Mesenchymal stem cell (in vitro differentiated cells and primary cell): ENCODE measurements around the gene SRSF3.
"Not testable (repeated sequence)": the region's sequence is repeated elsewhere in the genome, so short reads cannot be mapped to it uniquely, and the experiment has no call there.

Source experiments
- DNase-seq: peaks from one replicate; pipeline ENCODE4 v3.0.0-alpha.2; 2013
- H2AFZ ChIP-seq: one replicate; pipeline ENCODE4 v1.6.1; 2013; ENCODE audit warnings: low read depth, mild to moderate bottlenecking, control low read depth, inconsistent platforms, low read length, moderate library complexity
- H2AK5ac ChIP-seq: 2 replicates; pipeline ENCODE4 v1.6.1; 2013; ENCODE audit warnings: low read length, moderate library complexity, mild to moderate bottlenecking, inconsistent platforms; ENCODE audit not compliant: severe bottlenecking
- H2BK120ac ChIP-seq: one replicate; pipeline ENCODE4 v1.6.1; 2013; ENCODE audit warnings: low read depth, mild to moderate bottlenecking, inconsistent platforms, low read length, moderate library complexity
- H2BK12ac ChIP-seq, 2 experiments: one replicate each; pipeline ENCODE4 v1.6.1; 2013; ENCODE audit warnings: inconsistent platforms in 2 of 2, low read length in 2 of 2, mild to moderate bottlenecking in 2 of 2, moderate library complexity in 2 of 2, control low read depth in 1 of 2
- H2BK15ac ChIP-seq: one replicate; pipeline ENCODE4 v1.6.1; 2013; ENCODE audit warnings: mild to moderate bottlenecking, low read depth, inconsistent platforms; ENCODE audit not compliant: poor library complexity, severe bottlenecking
- H2BK5ac ChIP-seq: 2 replicates; pipeline ENCODE4 v1.6.1; 2013; ENCODE audit warnings: low read depth, mild to moderate bottlenecking, low read length, control low read depth, inconsistent platforms; ENCODE audit not compliant: poor library complexity, severe bottlenecking
- H3K14ac ChIP-seq, 2 experiments: one replicate each; pipeline ENCODE4 v1.6.1; 2013; ENCODE audit warnings: inconsistent platforms in 2 of 2, low read length in 2 of 2, control low read depth in 1 of 2, mild to moderate bottlenecking in 1 of 2, moderate library complexity in 1 of 2
- H3K18ac ChIP-seq, 2 experiments: one replicate each; pipeline ENCODE4 v1.6.1; 2013; ENCODE audit warnings: inconsistent platforms in 2 of 2, low read length in 2 of 2, control low read depth in 1 of 2, low read depth in 1 of 2, mild to moderate bottlenecking in 1 of 2
- H3K23ac ChIP-seq, 2 experiments: one replicate each; pipeline ENCODE4 v1.6.1; 2013; ENCODE audit warnings: inconsistent platforms in 2 of 2, low read length in 2 of 2, mild to moderate bottlenecking in 2 of 2, moderate library complexity in 2 of 2, control low read depth in 1 of 2
- H3K27ac ChIP-seq: 2 replicates; pipeline ENCODE4 v1.5.1; 2013; ENCODE audit warnings: mild to moderate bottlenecking, moderate library complexity, low read length, control low read depth, inconsistent platforms; ENCODE audit not compliant: poor library complexity, severe bottlenecking
- H3K27me3 ChIP-seq, 2 experiments: 2 replicates each; pipeline versions ENCODE4 v1.6.1 to v1.7.0; 2013; ENCODE audit warnings: low read length in 2 of 2, mild to moderate bottlenecking in 2 of 2, moderate library complexity in 2 of 2, control low read depth in 1 of 2, inconsistent platforms in 1 of 2; ENCODE audit not compliant: control insufficient read depth in 1 of 2, insufficient read depth in 1 of 2
- H3K36me3 ChIP-seq, 2 experiments: 2 replicates each; pipeline versions ENCODE4 v1.6.1 to v1.7.0; 2013; ENCODE audit warnings: low read length in 2 of 2, control low read depth in 1 of 2, inconsistent platforms in 1 of 2, low read depth in 1 of 2, mild to moderate bottlenecking in 1 of 2; ENCODE audit not compliant: insufficient read depth in 2 of 2, control insufficient read depth in 1 of 2
- H3K4ac ChIP-seq, 2 experiments: one replicate each; pipeline ENCODE4 v1.6.1; 2013; ENCODE audit warnings: inconsistent platforms in 2 of 2, low read length in 2 of 2, mild to moderate bottlenecking in 2 of 2, moderate library complexity in 2 of 2, control low read depth in 1 of 2, low read depth in 1 of 2
- H3K4me1 ChIP-seq: 2 replicates; pipeline ENCODE4 v1.6.1; 2013; ENCODE audit warnings: low read depth, low read length, control low read depth; ENCODE audit not compliant: control insufficient read depth, insufficient read depth
- H3K4me2 ChIP-seq: 2 replicates; pipeline ENCODE4 v1.6.1; 2013; ENCODE audit warnings: low read length, mild to moderate bottlenecking, inconsistent platforms; ENCODE audit not compliant: poor library complexity, severe bottlenecking
- H3K4me3 ChIP-seq, 2 experiments: 2 replicates each; pipeline versions ENCODE4 v1.5.1 to v1.7.0; 2013; ENCODE audit warnings: low read length in 2 of 2, mild to moderate bottlenecking in 2 of 2, control low read depth in 1 of 2, low read depth in 1 of 2; ENCODE audit not compliant: insufficient read depth in 1 of 2
- H3K79me1 ChIP-seq: replicated peaks from 2 replicates; pipeline ENCODE4 v1.6.1; 2013; ENCODE audit warnings: mild to moderate bottlenecking, control low read depth, low read length, inconsistent platforms; ENCODE audit not compliant: poor library complexity, severe bottlenecking
- H3K9ac ChIP-seq: 2 replicates; pipeline ENCODE4 v1.7.0; 2013; ENCODE audit warnings: mild to moderate bottlenecking, low read length, moderate library complexity
- H3K9me3 ChIP-seq: 2 replicates; pipeline ENCODE4 v1.7.0; 2013; ENCODE audit warnings: mild to moderate bottlenecking, low read length; ENCODE audit not compliant: control insufficient read depth
- H4K8ac ChIP-seq: one replicate; pipeline ENCODE4 v1.6.1; 2013; ENCODE audit warnings: inconsistent platforms, mild to moderate bottlenecking, low read length, moderate library complexity
- H4K91ac ChIP-seq: one replicate; pipeline ENCODE4 v1.6.1; 2013; ENCODE audit warnings: mild to moderate bottlenecking, low read length, inconsistent platforms
- WGBS: methylation state at CpG from one replicate; pipeline ENCODE4 v1.1.7; 2013; ENCODE audit warnings: mixed read lengths; 5-methylcytosine and 5-hydroxymethylcytosine counted together

SRSF3 gene

DNA sequence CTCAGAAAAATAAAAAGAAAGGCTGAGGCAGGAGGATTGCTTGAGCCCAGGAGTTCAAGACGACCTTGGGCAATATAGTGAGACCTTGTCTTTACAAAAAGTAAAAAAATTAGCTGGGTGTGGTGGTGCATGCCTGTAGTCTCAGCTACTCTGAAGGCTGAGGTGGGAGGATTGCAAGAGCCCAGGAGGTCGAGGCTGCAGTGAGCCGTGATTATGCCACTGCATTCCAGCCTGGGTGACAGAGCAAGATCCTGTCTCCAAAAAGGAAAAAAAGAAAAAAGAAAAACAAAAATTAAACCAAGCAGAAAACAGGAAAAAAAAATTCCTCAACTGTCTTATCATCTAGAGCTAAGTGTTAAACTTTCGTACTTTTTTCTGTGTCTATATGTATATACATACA lies 12.4 kb upstream of the SRSF3 start:
- Histone ChIP-seq H3K9ac (no peak overlapping the region), H3K36me3 (no peaks in the 10 kb centered on the region), H3K23ac (no peak overlapping the region), H2AFZ (no peak overlapping the region), H3K4ac (no peak overlapping the region), H2BK15ac (no peak overlapping the region), H4K8ac (no peak overlapping the region), H3K14ac (no peak overlapping the region), H3K18ac (no peak overlapping the region), H2BK5ac (no peak overlapping the region), H3K4me3 (no peak overlapping the region), H3K79me1 (peaks cover 2% of the 10 kb centered on the region), H3K4me2 (no peak overlapping the region), H4K91ac (no peak overlapping the region), H2BK12ac (no peak overlapping the region), H3K9me3 (no peaks in the 10 kb centered on the region), H3K27ac (no peak overlapping the region), H2AK5ac (no peak overlapping the region), H2BK120ac (no peak overlapping the region), H3K4me1 (peaks cover 13% of the 10 kb centered on the region), H3K27me3 (no peaks in the 10 kb centered on the region)
- WGBS: 85% methylated on average over 2 of the region's 4 CpGs
- no peak for DNase-seq

DNA sequence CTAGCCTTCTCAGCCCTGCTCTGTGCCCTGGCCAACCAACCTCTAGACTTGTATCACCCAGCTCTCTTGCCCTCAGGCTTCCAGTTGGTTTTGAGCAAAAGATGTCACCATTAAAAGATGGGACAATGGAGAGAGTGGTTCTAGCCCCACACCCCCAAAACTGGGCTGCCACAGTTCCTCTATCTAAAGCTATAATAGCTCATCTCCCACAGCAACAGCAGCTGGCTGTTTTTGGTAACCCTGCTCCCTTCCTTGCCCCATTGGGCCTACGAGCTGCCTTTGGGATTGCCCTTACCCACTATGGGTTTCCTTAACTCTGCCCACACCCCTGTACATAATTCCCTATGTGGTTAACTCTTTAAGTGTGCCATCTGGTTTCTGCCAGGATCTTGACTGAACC lies 7.6 kb upstream of the SRSF3 start:
- H3K79me1 ChIP-seq: no peaks in the 10 kb centered on the region
- H2BK120ac ChIP-seq: no peak overlapping the region
- no peak overlapping the region for H2BK15ac ChIP-seq
- no peak overlapping the region for H3K4me2 ChIP-seq
- no peak overlapping the region for H4K8ac ChIP-seq
- no peak overlapping the region for H3K14ac ChIP-seq
- H3K18ac ChIP-seq: no peak overlapping the region
- H2BK5ac ChIP-seq: no peak overlapping the region
- no peak overlapping the region for H3K27ac ChIP-seq
- H4K91ac ChIP-seq: no peak overlapping the region
- 93% methylated on average over 1 of the region's 1 CpG for WGBS
- H3K4me1 ChIP-seq: peaks cover 6% of the 10 kb centered on the region
- no peak for DNase-seq
- H3K9ac ChIP-seq: no peak overlapping the region
- no peaks in the 10 kb centered on the region for H3K27me3 ChIP-seq
- H3K4me3 ChIP-seq: no peak overlapping the region
- no peak overlapping the region for H2BK12ac ChIP-seq
- no peak overlapping the region for H3K23ac ChIP-seq
- peak overlapping the region; percentile 50 for H2AK5ac ChIP-seq
- H3K4ac ChIP-seq: no peak overlapping the region
- H3K9me3 ChIP-seq: no peaks in the 10 kb centered on the region
- no peak overlapping the region for H2AFZ ChIP-seq
- H3K36me3 ChIP-seq: no peaks in the 10 kb centered on the region

DNA sequence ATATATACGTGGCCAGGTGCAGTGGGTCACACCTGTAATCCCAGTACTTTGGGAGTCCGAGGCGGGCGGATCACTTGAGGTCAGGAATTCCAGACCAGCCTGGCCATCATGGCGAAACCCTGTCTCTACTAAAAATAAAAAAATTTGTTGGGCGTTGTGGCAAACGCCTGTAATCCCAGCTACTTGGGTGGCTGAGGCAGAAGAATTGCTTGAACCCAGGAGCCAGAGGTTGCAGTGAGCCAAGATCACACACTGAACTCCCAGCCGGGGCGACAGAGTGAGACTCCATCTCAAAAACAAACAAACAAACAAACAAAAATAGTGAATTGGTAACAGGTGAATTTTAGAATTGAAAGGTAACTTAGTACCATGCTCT lies 5.1 kb upstream of the SRSF3 start:
- H3K4me2 ChIP-seq, DNase-seq, H3K27ac ChIP-seq: not testable (repeated sequence)

DNA sequence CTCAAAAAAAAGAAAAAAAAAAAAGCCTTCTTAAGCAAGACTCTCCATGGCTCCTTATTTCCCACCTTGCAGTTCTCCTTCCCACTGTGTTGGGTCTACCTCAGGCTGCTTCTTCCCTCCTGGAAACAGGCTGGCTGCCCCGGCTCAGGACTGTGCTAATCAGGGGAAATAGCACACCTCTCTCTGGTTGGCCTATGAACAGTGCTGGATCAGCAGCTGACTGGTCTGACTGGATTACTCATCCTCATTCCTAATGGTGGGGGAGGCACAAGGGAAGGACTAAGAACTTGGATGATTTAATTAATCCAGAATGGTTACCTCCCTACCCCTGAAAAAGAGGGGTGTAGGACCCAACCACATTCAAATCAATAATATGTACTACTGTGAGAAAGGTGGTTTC lies 3.9 kb upstream of the SRSF3 start:
- Histone ChIP-seq H3K79me1 (peaks cover 3% of the 10 kb centered on the region), H3K18ac (no peak overlapping the region), H4K91ac (no peak overlapping the region), H3K27me3 (no peaks in the 10 kb centered on the region), H3K23ac (no peak overlapping the region), H3K36me3 (no peaks in the 10 kb centered on the region), H3K4me1 (peaks cover 9% of the 10 kb centered on the region), H2BK12ac (no peak overlapping the region), H2BK5ac (no peak overlapping the region), H2BK15ac (no peak overlapping the region), H3K14ac (no peak overlapping the region), H3K9ac (no peak overlapping the region), H4K8ac (no peak overlapping the region), H3K27ac (peak overlapping the region; percentile 4), H3K4ac (no peak overlapping the region), H3K4me3 (no peak overlapping the region), H2AFZ (no peak overlapping the region), H2AK5ac (no peak overlapping the region), H3K9me3 (no peaks in the 10 kb centered on the region), H3K4me2 (no peak overlapping the region), H2BK120ac (no peak overlapping the region)
- peak; percentile 82 for DNase-seq
- 0% methylated on average over 1 of the region's 1 CpG for WGBS

More for the DNA sequence above, 5.1 kb upstream of the SRSF3 start:
- not testable (repeated sequence) for H2AK5ac ChIP-seq, H3K9me3 ChIP-seq, H2AFZ ChIP-seq, H3K18ac ChIP-seq, H2BK5ac ChIP-seq, H3K9ac ChIP-seq, H3K4me3 ChIP-seq, H2BK15ac ChIP-seq, H3K23ac ChIP-seq, H4K8ac ChIP-seq, H3K27me3 ChIP-seq, H2BK120ac ChIP-seq, H3K79me1 ChIP-seq, H3K4ac ChIP-seq, H2BK12ac ChIP-seq, H4K91ac ChIP-seq, H3K14ac ChIP-seq, H3K36me3 ChIP-seq
- H3K4me1 ChIP-seq: peaks cover 11% of the 10 kb centered on the region
- WGBS: over 99% methylated on average over 7 of the region's 9 CpGs
